Panc1 (cell line): ENCODE results near the gene AKR1C8. TPM values are rescaled to one million over a fixed set of nuclear protein-coding genes. Genes with fewer than 3 reads are reported as not detected.

ENCODE experiments used
- ATAC-seq: fragments of 200-7000 bp; cut with Tn5 transposase; 2 replicates; pipeline ENCODE4 v1.9.1; 2020; ENCODE audit warnings: mild to moderate bottlenecking, moderate library complexity
- BruUV-seq: library from RNA; stranded (reverse); fragments of 400-500 nt; replicated peaks from 2 replicates; lab custom pipeline; 2021; lab: Mats Ljungman, UMichigan
- CTCF ChIA-PET: fragments of 300-600 bp; sonication (Branson Sonifier 250); formaldehyde crosslinking; loops from one replicate; lab custom pipeline; 2022; ENCODE audit warnings: antibody characterized with exemption; lab: Charles Lee
- POLR2A ChIA-PET: fragments of 300-600 bp; sonication (Branson Sonifier 250); formaldehyde crosslinking; loops from one replicate; lab custom pipeline; 2022; ENCODE audit warnings: antibody characterized with exemption; lab: Charles Lee
- DNase-seq: peaks from one replicate; pipeline ENCODE4 v3.0.0-alpha.2; 2010; ENCODE audit warnings: low read depth, low spot score
- H3K27ac ChIP-seq: 2 replicates; pipeline ENCODE4 v1.5.1; 2011; ENCODE audit warnings: mild to moderate bottlenecking, low read length, inconsistent platforms
- H3K27me3 ChIP-seq: fragments of 200-500 bp; sonication (Bioruptor generic); 2 replicates; pipeline ENCODE4 v1.6.0; 2014; ENCODE audit warnings: low read length, inconsistent platforms; ENCODE audit not compliant: control insufficient read depth, insufficient read depth
- H3K36me3 ChIP-seq: fragments of 200-500 bp; sonication (Bioruptor generic); 2 replicates; pipeline ENCODE4 v1.5.1; 2014; ENCODE audit warnings: inconsistent platforms, mild to moderate bottlenecking, low read length, moderate library complexity; ENCODE audit not compliant: control insufficient read depth, insufficient read depth
- H3K4me1 ChIP-seq: 2 replicates; pipeline ENCODE4 v1.5.1; 2011; ENCODE audit warnings: inconsistent platforms, mild to moderate bottlenecking, low read length, moderate library complexity; ENCODE audit not compliant: control insufficient read depth, insufficient read depth
- H3K4me3 ChIP-seq, 2 experiments: 2 replicates each; pipeline ENCODE4 v1.5.1; 2011 to 2012; ENCODE audit warnings: low read depth in 2 of 2, low read length in 2 of 2, mild to moderate bottlenecking in 2 of 2, inconsistent platforms in 1 of 2, moderate library complexity in 1 of 2
- H3K9me3 ChIP-seq: fragments of 200-500 bp; sonication (Bioruptor generic); 2 replicates; pipeline ENCODE4 v1.5.1; 2014; ENCODE audit warnings: low read depth, mild to moderate bottlenecking, inconsistent platforms, low read length, moderate library complexity; ENCODE audit not compliant: control insufficient read depth, insufficient read depth
- CTCF ChIP-seq: fragments of 450-650 bp; IDR thresholded peaks from 2 replicates; pipeline ENCODE4 v1.5.1; 2017; ENCODE audit warnings: mild to moderate bottlenecking
- POLR2AphosphoS5 ChIP-seq: IDR thresholded peaks from 2 replicates; pipeline ENCODE4 v1.6.1; 2012; ENCODE audit warnings: mild to moderate bottlenecking, low read depth, low read length, moderate library complexity
- SIN3A ChIP-seq: IDR thresholded peaks from 2 replicates; pipeline ENCODE4 v1.6.1; 2012; ENCODE audit warnings: low read depth, mild to moderate bottlenecking, low read length, moderate library complexity, borderline replicate concordance; ENCODE audit not compliant: insufficient read depth
- TCF7L2 ChIP-seq: IDR thresholded peaks from 2 replicates; pipeline ENCODE4 v1.6.1; 2011; ENCODE audit warnings: mild to moderate bottlenecking, low read depth, low read length, inconsistent platforms
- in situ Hi-C: cut with HindIII; loops from 2 replicates; pipeline ENCODE4 v1.10.0; 2016; ENCODE audit warnings: low sequenced_read_pairs, low pct_unique_long_range_greater_than_20kb
- intact Hi-C: fragments of 100-400 bp; cut with micrococcal nuclease; formaldehyde crosslinking; loops from one replicate; pipeline ENCODE4 v1.10.0; 2022; ENCODE audit not compliant: unreplicated experiment
- total RNA-seq: library from RNA; stranded (reverse); gene quantifications from one replicate; pipeline ENCODE4 v1.2.1, GENCODE V29; 2021; ENCODE audit not compliant: unreplicated experiment
- TF ChIP-seq, protein P1 (sequence below), 2 experiments: IDR thresholded peaks; 2 replicates each; pipeline ENCODE4 v1.6.1; 2011 to 2012; ENCODE audit warnings: low read depth in 2 of 2, control low read depth in 1 of 2, low read length in 1 of 2, mild to moderate bottlenecking in 1 of 2, moderate library complexity in 1 of 2; ENCODE audit not compliant: insufficient read depth in 1 of 2

AKR1C8 gene
- total RNA-seq, 1 experiment from 2014 or later = not detected

GRCh38 chr10:5159126-5159525 lies 25.8 kb downstream of the AKR1C8 start:
- no peaks in the 10 kb centered on the region for H3K9me3 ChIP-seq
- intact Hi-C loops = no loop called here
- ATAC-seq = no peak
- BruUV-seq = no TSS peak
- DNase-seq = no peak
- no peaks in the 10 kb centered on the region for H3K4me1 ChIP-seq
- H3K27ac ChIP-seq = no peak overlapping the region
- in situ Hi-C loops = no loop called here
- no peak overlapping the region for H3K4me3 ChIP-seq
- no peaks in the 10 kb centered on the region for H3K27me3 ChIP-seq
- ChIA-PET CTCF (no interaction called here), POLR2A (no interaction called here)
- TF ChIP-seq POLR2AphosphoS5 (no peak), SIN3A (no peak), TCF7L2 (no peak), CTCF (no peak)
- TF ChIP-seq, protein P1, sequence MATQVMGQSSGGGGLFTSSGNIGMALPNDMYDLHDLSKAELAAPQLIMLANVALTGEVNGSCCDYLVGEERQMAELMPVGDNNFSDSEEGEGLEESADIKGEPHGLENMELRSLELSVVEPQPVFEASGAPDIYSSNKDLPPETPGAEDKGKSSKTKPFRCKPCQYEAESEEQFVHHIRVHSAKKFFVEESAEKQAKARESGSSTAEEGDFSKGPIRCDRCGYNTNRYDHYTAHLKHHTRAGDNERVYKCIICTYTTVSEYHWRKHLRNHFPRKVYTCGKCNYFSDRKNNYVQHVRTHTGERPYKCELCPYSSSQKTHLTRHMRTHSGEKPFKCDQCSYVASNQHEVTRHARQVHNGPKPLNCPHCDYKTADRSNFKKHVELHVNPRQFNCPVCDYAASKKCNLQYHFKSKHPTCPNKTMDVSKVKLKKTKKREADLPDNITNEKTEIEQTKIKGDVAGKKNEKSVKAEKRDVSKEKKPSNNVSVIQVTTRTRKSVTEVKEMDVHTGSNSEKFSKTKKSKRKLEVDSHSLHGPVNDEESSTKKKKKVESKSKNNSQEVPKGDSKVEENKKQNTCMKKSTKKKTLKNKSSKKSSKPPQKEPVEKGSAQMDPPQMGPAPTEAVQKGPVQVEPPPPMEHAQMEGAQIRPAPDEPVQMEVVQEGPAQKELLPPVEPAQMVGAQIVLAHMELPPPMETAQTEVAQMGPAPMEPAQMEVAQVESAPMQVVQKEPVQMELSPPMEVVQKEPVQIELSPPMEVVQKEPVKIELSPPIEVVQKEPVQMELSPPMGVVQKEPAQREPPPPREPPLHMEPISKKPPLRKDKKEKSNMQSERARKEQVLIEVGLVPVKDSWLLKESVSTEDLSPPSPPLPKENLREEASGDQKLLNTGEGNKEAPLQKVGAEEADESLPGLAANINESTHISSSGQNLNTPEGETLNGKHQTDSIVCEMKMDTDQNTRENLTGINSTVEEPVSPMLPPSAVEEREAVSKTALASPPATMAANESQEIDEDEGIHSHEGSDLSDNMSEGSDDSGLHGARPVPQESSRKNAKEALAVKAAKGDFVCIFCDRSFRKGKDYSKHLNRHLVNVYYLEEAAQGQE (IDR thresholded peaks at IDR 0.05; ENCODE audit: insufficient read depth in 1 of 2, low read depth in 2 of 2, low read length in 1 of 2) = no peak
- H3K36me3 ChIP-seq = no peaks in the 10 kb centered on the region

GRCh38 chr10:5157501-5157900 lies 27.4 kb downstream of the AKR1C8 start:
- intact Hi-C loops = no loop called here
- TF ChIP-seq SIN3A (no peak), POLR2AphosphoS5 (no peak)
- TF ChIP-seq, protein P1 (IDR thresholded peaks at IDR 0.05; ENCODE audit: insufficient read depth in 1 of 2, low read depth in 2 of 2, low read length in 1 of 2) = no peak
- CTCF ChIA-PET = no interaction called here
- no peak for DNase-seq
- no TSS peak for BruUV-seq
- Histone ChIP-seq H3K4me1 (no peaks in the 10 kb centered on the region), H3K9me3 (no peaks in the 10 kb centered on the region), H3K27me3 (no peaks in the 10 kb centered on the region), H3K4me3 (no peak overlapping the region), H3K27ac (no peak overlapping the region), H3K36me3 (no peaks in the 10 kb centered on the region)
- POLR2A ChIA-PET = no interaction called here
- no peak for ATAC-seq
- in situ Hi-C loops = no loop called here
